Central memory CD8-positive, alpha-beta T cell (primary cell): ENCODE results near the gene PCID2.

Experiments used
- ATAC-seq: fragments of 150-1000 bp; cut with Tn5 transposase; replicated peaks from 2 replicates; pipeline ENCODE4 v1.10.0; 2022; ENCODE audit warnings: mild to moderate bottlenecking, moderate FRiP score, moderate number of reproducible peaks; ENCODE audit not compliant: poor library complexity, severe bottlenecking; ENCODE audit errors: extremely low read depth
- DNase-seq, 2 donors: peaks; one replicate each; pipeline ENCODE4 v3.0.0; 2021; ENCODE audit warnings: low spot score in 2 of 2
- H3K27ac Mint-ChIP-seq: one replicate; pipeline ENCODE4 v1.8.0; 2022; ENCODE audit warnings: low read depth, mild to moderate bottlenecking, moderate library complexity, mixed read lengths
- H3K27me3 Mint-ChIP-seq: one replicate; pipeline ENCODE4 v1.8.0; 2022; ENCODE audit warnings: mixed read lengths
- H3K36me3 Mint-ChIP-seq: one replicate; pipeline ENCODE4 v1.8.0; 2022; ENCODE audit warnings: mild to moderate bottlenecking, moderate library complexity, mixed read lengths; ENCODE audit not compliant: insufficient read depth
- H3K4me1 Mint-ChIP-seq: one replicate; pipeline ENCODE4 v1.8.0; 2022; ENCODE audit warnings: mixed read lengths
- H3K4me3 Mint-ChIP-seq: one replicate; pipeline ENCODE4 v1.8.0; 2022; ENCODE audit warnings: mild to moderate bottlenecking, moderate library complexity, mixed read lengths
- H3K9me3 Mint-ChIP-seq: one replicate; pipeline ENCODE4 v1.8.0; 2022; ENCODE audit warnings: mixed read lengths

Gene PCID2

GRCh38 chr13:113129921-113130750 lies 78.3 kb downstream of the PCID2 start:
- no peak for DNase-seq
- Mint-ChIP-seq H3K9me3 (no peaks in the 10 kb centered on the region), H3K27ac (no peak overlapping the region), H3K27me3 (peaks cover 42% of the 10 kb centered on the region), H3K4me1 (peaks cover 11% of the 10 kb centered on the region), H3K4me3 (no peak overlapping the region), H3K36me3 (peaks cover 1% of the 10 kb centered on the region)
- no peak for ATAC-seq

- H3K27me3 Mint-ChIP-seq = peaks cover 42% of the 10 kb centered on the region
- no peak for ATAC-seq
- H3K4me1 Mint-ChIP-seq = peaks cover 11% of the 10 kb centered on the region
- no peak overlapping the region for H3K27ac Mint-ChIP-seq
- peak overlapping the region; percentile 3 for H3K4me3 Mint-ChIP-seq
- H3K9me3 Mint-ChIP-seq = no peaks in the 10 kb centered on the region
- peaks cover 1% of the 10 kb centered on the region for H3K36me3 Mint-ChIP-seq
- no peak for DNase-seq
Measured at GRCh38 chr13:113129480-113129879, 79.0 kb downstream of the PCID2 start.
